Caco-2 (cell line): Measurements from ENCODE around the gene RNU7-1. TPM values are rescaled to one million over a fixed set of nuclear protein-coding genes. Genes with fewer than 3 reads are reported as not detected.

Experiments
- BruUV-seq: library from RNA; stranded (reverse); fragments of 400-500 nt; replicated peaks from 2 replicates; lab custom pipeline; 2021; lab: Mats Ljungman, UMichigan
- CTCF ChIA-PET: fragments of 300-600 bp; sonication (Branson Sonifier 250); formaldehyde crosslinking; loops from one replicate; lab custom pipeline; 2022; ENCODE audit warnings: antibody characterized with exemption; lab: Charles Lee
- POLR2A ChIA-PET: fragments of 300-600 bp; sonication (Branson Sonifier 250); formaldehyde crosslinking; loops from one replicate; lab custom pipeline; 2022; ENCODE audit warnings: antibody characterized with exemption; lab: Charles Lee
- DNase-seq, 2 experiments: peaks; one replicate each; pipeline versions ENCODE4 v3.0.0 to v3.0.0-alpha.2; 2020 to 2022
- H3K27me3 ChIP-seq: replicated peaks from 2 replicates; pipeline ENCODE4 v1.6.0; 2011; ENCODE audit warnings: low read length; ENCODE audit not compliant: control insufficient read depth, insufficient read depth
- H3K36me3 ChIP-seq: 2 replicates; pipeline ENCODE4 v1.5.1; 2011; ENCODE audit warnings: low read length; ENCODE audit not compliant: control insufficient read depth, insufficient read depth
- H3K4me1 ChIP-seq: fragments of 250-450 bp; sonication (Bioruptor Pico); 2 replicates; pipeline ENCODE4 v1.5.1; 2020; ENCODE audit warnings: mild to moderate bottlenecking
- H3K4me3 ChIP-seq: 2 replicates; pipeline ENCODE4 v1.5.1; 2011; ENCODE audit warnings: low read depth, mild to moderate bottlenecking, control low read depth, low read length
- H3K9me3 ChIP-seq: fragments of 250-450 bp; sonication (Bioruptor Pico); 2 replicates; pipeline ENCODE4 v1.5.1; 2020; ENCODE audit warnings: mild to moderate bottlenecking, moderate library complexity
- H3K27ac Mint-ChIP-seq: one replicate; pipeline ENCODE4 v1.8.0; 2022; ENCODE audit warnings: mixed read lengths; ENCODE audit not compliant: unreplicated experiment
- H3K27me3 Mint-ChIP-seq: one replicate; pipeline ENCODE4 v1.8.0; 2022; ENCODE audit warnings: mixed read lengths; ENCODE audit not compliant: insufficient read depth, unreplicated experiment
- H3K36me3 Mint-ChIP-seq: one replicate; pipeline ENCODE4 v1.8.0; 2022; ENCODE audit warnings: mild to moderate bottlenecking, mixed read lengths; ENCODE audit not compliant: insufficient read depth, unreplicated experiment
- H3K4me1 Mint-ChIP-seq: one replicate; pipeline ENCODE4 v1.8.0; 2022; ENCODE audit warnings: low read depth, mixed read lengths; ENCODE audit not compliant: unreplicated experiment
- H3K4me3 Mint-ChIP-seq: one replicate; pipeline ENCODE4 v1.8.0; 2022; ENCODE audit warnings: mild to moderate bottlenecking, moderate library complexity, mixed read lengths; ENCODE audit not compliant: unreplicated experiment
- H3K9me3 Mint-ChIP-seq: one replicate; pipeline ENCODE4 v1.8.0; 2022; ENCODE audit warnings: mixed read lengths; ENCODE audit not compliant: unreplicated experiment
- intact Hi-C: fragments of 100-400 bp; cut with micrococcal nuclease; formaldehyde crosslinking; loops from one replicate; pipeline ENCODE4 v1.10.0; 2022; ENCODE audit not compliant: unreplicated experiment
- total RNA-seq: library from RNA; stranded (reverse); gene quantifications from 2 replicates; pipeline ENCODE4 v1.2.3, GENCODE V29; 2022
- TF ChIP-seq, protein P1 (sequence below), 2 experiments: fragments of 200-600 bp in 1 of 2; IDR thresholded peaks; 1 replicate in 1 of 2; 2 replicates in 1 of 2; pipeline versions ENCODE4 v1.5.1 to v1.8.0; 2011 to 2022; ENCODE audit warnings: antibody characterized with exemption in 1 of 2, control low read depth in 1 of 2, inconsistent platforms in 1 of 2, low read depth in 1 of 2, low read length in 1 of 2, mild to moderate bottlenecking in 1 of 2, moderate library complexity in 1 of 2; ENCODE audit not compliant: insufficient read depth in 1 of 2, severe bottlenecking in 1 of 2, unreplicated experiment in 1 of 2

RNU7-1 gene
- total RNA-seq, 1 experiment from 2014 or later: not detected

DNA sequence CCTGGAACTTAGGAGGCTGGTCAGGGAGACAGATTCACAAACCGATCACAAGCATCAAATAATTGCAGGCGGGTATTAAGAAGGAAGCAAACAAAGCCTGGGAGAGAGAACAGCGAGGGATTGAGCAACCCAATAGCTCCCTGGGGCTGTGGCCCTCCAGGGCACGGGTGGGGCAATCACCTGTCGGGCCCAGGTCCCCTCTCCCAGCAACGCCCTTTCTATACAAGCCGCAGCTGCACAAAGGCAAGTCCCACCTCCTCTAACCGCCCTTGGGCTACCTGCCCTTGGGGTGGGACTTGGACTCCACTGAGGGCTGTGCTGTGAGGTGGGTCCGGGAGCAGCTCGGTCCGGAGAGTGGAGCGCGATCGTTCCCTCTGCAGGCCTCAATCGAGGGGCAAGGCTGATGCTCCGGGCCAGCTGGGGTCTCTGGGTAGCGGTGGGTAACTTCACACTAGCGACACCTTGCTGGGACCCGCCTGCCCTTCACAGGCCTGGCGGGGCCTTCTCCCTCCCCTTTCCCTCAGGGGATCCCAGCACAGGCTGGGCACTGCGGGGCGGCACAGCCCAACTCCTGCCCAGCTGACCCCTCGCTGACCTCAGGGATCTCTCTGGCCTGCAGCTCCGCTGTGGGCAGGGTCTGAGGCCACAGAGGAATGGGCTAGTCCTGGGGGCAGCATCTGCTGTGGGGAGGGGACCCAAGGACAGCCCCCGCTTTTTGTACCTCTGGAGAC is 18.8 kb downstream of the RNU7-1 start:
- TF ChIP-seq, protein P1, sequence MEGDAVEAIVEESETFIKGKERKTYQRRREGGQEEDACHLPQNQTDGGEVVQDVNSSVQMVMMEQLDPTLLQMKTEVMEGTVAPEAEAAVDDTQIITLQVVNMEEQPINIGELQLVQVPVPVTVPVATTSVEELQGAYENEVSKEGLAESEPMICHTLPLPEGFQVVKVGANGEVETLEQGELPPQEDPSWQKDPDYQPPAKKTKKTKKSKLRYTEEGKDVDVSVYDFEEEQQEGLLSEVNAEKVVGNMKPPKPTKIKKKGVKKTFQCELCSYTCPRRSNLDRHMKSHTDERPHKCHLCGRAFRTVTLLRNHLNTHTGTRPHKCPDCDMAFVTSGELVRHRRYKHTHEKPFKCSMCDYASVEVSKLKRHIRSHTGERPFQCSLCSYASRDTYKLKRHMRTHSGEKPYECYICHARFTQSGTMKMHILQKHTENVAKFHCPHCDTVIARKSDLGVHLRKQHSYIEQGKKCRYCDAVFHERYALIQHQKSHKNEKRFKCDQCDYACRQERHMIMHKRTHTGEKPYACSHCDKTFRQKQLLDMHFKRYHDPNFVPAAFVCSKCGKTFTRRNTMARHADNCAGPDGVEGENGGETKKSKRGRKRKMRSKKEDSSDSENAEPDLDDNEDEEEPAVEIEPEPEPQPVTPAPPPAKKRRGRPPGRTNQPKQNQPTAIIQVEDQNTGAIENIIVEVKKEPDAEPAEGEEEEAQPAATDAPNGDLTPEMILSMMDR (IDR thresholded peaks at IDR 0.05; ENCODE audit: insufficient read depth in 1 of 2, low read depth in 1 of 2, low read length in 1 of 2, severe bottlenecking in 1 of 2, unreplicated experiment in 1 of 2): no peak
- H3K27me3 ChIP-seq: no peaks in the 10 kb centered on the region
- H3K4me3 ChIP-seq: peak overlapping the region; percentile 64
- no TSS peak for BruUV-seq
- CTCF ChIA-PET: interaction anchor here (0.5 to 8.6 kb wide), 14 partner anchors 17 to 117 kb away, joined by 3 to 241 read pairs (median 3); partner anchors contain the start of genes C12orf57, LPCAT3, RNU7-1 and SPSB2
- H3K9me3 Mint-ChIP-seq: no peaks in the 10 kb centered on the region
- H3K9me3 ChIP-seq: no peaks in the 10 kb centered on the region
- H3K36me3 Mint-ChIP-seq: peaks cover 60% of the 10 kb centered on the region
- peaks cover 8% of the 10 kb centered on the region; the same call in 1 of the 2 replicates for H3K36me3 ChIP-seq
- H3K27me3 Mint-ChIP-seq: no peaks in the 10 kb centered on the region
- H3K4me1 Mint-ChIP-seq: peaks cover 28% of the 10 kb centered on the region
- intact Hi-C loops: loop anchor here (1.0 to 5.0 kb wide), 5 partner anchors 16 to 147 kb away; partner anchors contain the start of genes C1R and C1RL
- H3K4me1 ChIP-seq: peaks cover 35% of the 10 kb centered on the region
- POLR2A ChIA-PET: interaction anchor here (0.5 to 9.3 kb wide), 12 partner anchors 16 to 905 kb away, joined by 3 to 237 read pairs (median 4); partner anchors contain the start of genes C12orf57, CDCA3, COPS7A and LPCAT3
- H3K27ac Mint-ChIP-seq: peak overlapping the region; percentile 93
- peak overlapping the region; percentile 81 for H3K4me3 Mint-ChIP-seq
- peak; percentile 90 to 93 for DNase-seq

DNA sequence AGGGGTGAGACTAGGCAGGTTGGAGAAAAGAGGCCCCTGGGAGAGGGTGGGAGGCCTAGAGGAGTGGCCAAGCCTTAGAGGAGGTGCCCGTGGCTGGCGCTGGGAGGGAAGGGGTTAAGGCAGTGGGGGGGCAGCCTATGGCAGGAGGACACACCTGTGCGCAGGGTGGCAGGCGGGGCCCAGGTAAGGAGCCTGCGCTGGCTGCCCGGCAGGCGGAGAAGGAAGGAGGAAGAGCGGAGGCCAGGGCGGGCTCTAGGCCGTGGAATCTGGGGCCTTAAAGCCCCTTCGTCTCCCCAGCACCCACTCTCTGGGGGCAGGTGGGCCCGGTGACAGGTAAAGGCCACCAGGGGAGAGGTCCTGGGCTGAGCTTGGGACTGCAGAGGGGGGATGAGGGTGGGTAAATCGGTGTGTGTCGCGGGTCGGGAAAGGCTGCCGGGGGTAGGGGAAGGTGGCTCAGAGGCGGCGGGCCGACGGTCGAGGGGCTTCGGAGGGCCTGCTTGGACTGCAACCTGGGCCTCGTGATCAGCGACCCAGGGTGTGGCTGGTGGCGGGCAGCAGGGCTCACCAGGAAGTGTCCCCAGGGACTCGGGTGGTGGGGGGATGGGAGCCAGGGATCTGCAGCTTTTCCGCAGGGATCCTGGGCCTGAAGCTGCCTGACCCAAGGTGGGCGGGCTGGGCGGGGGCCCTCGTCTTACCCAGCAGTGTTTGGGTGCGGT is 19.6 kb downstream of the RNU7-1 start:
- CTCF ChIA-PET: interaction anchor here (0.8 to 8.6 kb wide), 11 partner anchors 11 to 145 kb away, joined by 3 to 241 read pairs (median 7); partner anchors contain the start of genes C12orf57, C1RL, LPCAT3 and RNU7-1
- Histone ChIP-seq H3K9me3 (no peaks in the 10 kb centered on the region), H3K27me3 (no peaks in the 10 kb centered on the region), H3K36me3 (peaks cover 13% of the 10 kb centered on the region), H3K4me3 (peak overlapping the region; percentile 64), H3K4me1 (peaks cover 35% of the 10 kb centered on the region)
- no peaks in the 10 kb centered on the region for H3K9me3 Mint-ChIP-seq
- POLR2A ChIA-PET: interaction anchor here (0.6 to 9.3 kb wide), 9 partner anchors 12 to 906 kb away, joined by 3 to 237 read pairs (median 5); partner anchors contain the start of genes C12orf57, LPCAT3, RNU7-1 and SPSB2
- no peaks in the 10 kb centered on the region for H3K27me3 Mint-ChIP-seq
- intact Hi-C loops: loop anchor here (1.0 to 5.0 kb wide), 3 partner anchors 72 to 146 kb away; partner anchors contain the start of genes C1R and C1RL
- peaks cover 67% of the 10 kb centered on the region for H3K36me3 Mint-ChIP-seq
- H3K4me3 Mint-ChIP-seq: peak overlapping the region; percentile 81
- TF ChIP-seq, protein P1 (IDR thresholded peaks at IDR 0.05; ENCODE audit: insufficient read depth in 1 of 2, low read depth in 1 of 2, low read length in 1 of 2, severe bottlenecking in 1 of 2, unreplicated experiment in 1 of 2): peak in 1 of 2 experiments; percentile 33
- peak overlapping the region; percentile 93 for H3K27ac Mint-ChIP-seq
- DNase-seq: peak; percentile 99
- H3K4me1 Mint-ChIP-seq: peaks cover 28% of the 10 kb centered on the region
- no TSS peak for BruUV-seq
